Liver (tissue), 3 donors: ENCODE measurements around the gene PSMB8.

Experiments used
- GABPA ChIP-seq, 2 donors: IDR thresholded peaks in 1 of 2; conservative IDR thresholded peaks in 1 of 2; 2 replicates each; pipeline ENCODE4 v1.6.1; 2016; ENCODE audit warnings: antibody characterized with exemption in 2 of 2, mild to moderate bottlenecking in 1 of 2, moderate library complexity in 1 of 2
- JUND ChIP-seq, 2 donors: IDR thresholded peaks; 2 replicates each; pipeline ENCODE4 v1.6.1; 2016; ENCODE audit warnings: antibody characterized with exemption in 2 of 2
- RAD21 ChIP-seq, 2 donors: IDR thresholded peaks; 2 replicates each; pipeline ENCODE4 v1.6.1; 2016; ENCODE audit warnings: antibody characterized with exemption in 2 of 2, mild to moderate bottlenecking in 2 of 2
- SP1 ChIP-seq: IDR thresholded peaks from 2 replicates; pipeline ENCODE4 v1.6.1; 2018; ENCODE audit warnings: antibody characterized with exemption, mild to moderate bottlenecking
- YY1 ChIP-seq: IDR thresholded peaks from 2 replicates; pipeline ENCODE4 v1.6.1; 2016; ENCODE audit warnings: antibody characterized with exemption, mild to moderate bottlenecking
- TF ChIP-seq, protein P1 (sequence below): fragments of 150-350 bp; IDR thresholded peaks from 2 replicates; pipeline ENCODE4 v1.5.1; 2017; ENCODE audit warnings: improper control_type of control experiment, low read depth, low read length; ENCODE audit not compliant: missing input control
- TF ChIP-seq, protein P2 (sequence below): IDR thresholded peaks from 2 replicates; pipeline ENCODE4 v1.6.1; 2016; ENCODE audit warnings: antibody characterized with exemption
- TF ChIP-seq, protein P3 (sequence below): IDR thresholded peaks from 2 replicates; pipeline ENCODE4 v1.6.1; 2016; ENCODE audit warnings: antibody characterized with exemption, mild to moderate bottlenecking
- TF ChIP-seq, protein P4 (sequence below): IDR thresholded peaks from 2 replicates; pipeline ENCODE4 v1.6.1; 2016; ENCODE audit warnings: antibody characterized with exemption
- donor health status: healthy.
- donor health status: healthy.

DNA sequence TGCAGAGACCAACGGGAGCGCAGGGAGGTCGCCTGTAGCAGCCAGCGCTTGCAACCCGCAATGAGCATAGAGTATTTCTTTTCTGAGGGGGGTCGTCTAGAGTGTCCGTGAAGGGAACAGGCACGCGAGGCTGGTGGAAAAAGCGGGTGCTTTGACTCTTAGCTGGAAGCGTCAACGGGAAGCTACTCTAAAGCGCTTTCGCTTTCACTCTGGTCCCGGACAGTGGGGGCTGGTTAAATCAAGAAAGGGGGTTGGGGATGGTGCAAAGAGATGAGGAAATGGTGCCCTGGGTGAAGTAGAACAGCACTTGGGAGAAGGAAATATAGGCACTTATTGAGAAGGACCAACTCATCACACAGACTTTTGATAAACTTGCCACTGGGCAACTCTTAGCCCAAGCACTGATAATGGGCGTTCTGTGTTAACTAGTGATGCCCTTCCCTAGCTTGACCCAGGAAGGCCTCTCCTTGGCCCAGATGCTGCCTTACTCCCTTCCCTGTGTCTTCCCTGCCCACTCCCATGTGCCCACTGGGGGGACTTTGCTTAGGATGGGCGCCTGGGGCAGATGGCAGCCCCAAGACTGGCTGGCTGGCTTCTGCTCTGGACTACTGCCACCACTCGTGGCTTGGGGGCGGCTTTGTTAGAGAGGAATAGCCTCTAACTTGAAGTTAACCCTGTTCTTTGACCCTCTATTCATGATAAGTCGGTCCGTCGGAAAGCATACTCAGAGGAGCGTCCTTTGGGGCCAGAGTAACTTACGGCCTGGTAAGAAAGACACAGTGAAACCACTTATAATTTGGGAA is 10.7 kb upstream of the PSMB8 start:
- TF ChIP-seq, protein P1, sequence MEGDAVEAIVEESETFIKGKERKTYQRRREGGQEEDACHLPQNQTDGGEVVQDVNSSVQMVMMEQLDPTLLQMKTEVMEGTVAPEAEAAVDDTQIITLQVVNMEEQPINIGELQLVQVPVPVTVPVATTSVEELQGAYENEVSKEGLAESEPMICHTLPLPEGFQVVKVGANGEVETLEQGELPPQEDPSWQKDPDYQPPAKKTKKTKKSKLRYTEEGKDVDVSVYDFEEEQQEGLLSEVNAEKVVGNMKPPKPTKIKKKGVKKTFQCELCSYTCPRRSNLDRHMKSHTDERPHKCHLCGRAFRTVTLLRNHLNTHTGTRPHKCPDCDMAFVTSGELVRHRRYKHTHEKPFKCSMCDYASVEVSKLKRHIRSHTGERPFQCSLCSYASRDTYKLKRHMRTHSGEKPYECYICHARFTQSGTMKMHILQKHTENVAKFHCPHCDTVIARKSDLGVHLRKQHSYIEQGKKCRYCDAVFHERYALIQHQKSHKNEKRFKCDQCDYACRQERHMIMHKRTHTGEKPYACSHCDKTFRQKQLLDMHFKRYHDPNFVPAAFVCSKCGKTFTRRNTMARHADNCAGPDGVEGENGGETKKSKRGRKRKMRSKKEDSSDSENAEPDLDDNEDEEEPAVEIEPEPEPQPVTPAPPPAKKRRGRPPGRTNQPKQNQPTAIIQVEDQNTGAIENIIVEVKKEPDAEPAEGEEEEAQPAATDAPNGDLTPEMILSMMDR, result no peak
- no peak for TF ChIP-seq SP1
- no peak for TF ChIP-seq RAD21 (IDR thresholded peaks at IDR 0.05)
- TF ChIP-seq, protein P2, sequence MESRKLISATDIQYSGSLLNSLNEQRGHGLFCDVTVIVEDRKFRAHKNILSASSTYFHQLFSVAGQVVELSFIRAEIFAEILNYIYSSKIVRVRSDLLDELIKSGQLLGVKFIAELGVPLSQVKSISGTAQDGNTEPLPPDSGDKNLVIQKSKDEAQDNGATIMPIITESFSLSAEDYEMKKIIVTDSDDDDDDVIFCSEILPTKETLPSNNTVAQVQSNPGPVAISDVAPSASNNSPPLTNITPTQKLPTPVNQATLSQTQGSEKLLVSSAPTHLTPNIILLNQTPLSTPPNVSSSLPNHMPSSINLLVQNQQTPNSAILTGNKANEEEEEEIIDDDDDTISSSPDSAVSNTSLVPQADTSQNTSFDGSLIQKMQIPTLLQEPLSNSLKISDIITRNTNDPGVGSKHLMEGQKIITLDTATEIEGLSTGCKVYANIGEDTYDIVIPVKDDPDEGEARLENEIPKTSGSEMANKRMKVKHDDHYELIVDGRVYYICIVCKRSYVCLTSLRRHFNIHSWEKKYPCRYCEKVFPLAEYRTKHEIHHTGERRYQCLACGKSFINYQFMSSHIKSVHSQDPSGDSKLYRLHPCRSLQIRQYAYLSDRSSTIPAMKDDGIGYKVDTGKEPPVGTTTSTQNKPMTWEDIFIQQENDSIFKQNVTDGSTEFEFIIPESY, result no peak
- TF ChIP-seq GABPA (IDR thresholded peaks at IDR 0.05 in 1 of 2, conservative IDR thresholded peaks at IDR 0.05 in 1 of 2), result no peak
- TF ChIP-seq, protein P3, sequence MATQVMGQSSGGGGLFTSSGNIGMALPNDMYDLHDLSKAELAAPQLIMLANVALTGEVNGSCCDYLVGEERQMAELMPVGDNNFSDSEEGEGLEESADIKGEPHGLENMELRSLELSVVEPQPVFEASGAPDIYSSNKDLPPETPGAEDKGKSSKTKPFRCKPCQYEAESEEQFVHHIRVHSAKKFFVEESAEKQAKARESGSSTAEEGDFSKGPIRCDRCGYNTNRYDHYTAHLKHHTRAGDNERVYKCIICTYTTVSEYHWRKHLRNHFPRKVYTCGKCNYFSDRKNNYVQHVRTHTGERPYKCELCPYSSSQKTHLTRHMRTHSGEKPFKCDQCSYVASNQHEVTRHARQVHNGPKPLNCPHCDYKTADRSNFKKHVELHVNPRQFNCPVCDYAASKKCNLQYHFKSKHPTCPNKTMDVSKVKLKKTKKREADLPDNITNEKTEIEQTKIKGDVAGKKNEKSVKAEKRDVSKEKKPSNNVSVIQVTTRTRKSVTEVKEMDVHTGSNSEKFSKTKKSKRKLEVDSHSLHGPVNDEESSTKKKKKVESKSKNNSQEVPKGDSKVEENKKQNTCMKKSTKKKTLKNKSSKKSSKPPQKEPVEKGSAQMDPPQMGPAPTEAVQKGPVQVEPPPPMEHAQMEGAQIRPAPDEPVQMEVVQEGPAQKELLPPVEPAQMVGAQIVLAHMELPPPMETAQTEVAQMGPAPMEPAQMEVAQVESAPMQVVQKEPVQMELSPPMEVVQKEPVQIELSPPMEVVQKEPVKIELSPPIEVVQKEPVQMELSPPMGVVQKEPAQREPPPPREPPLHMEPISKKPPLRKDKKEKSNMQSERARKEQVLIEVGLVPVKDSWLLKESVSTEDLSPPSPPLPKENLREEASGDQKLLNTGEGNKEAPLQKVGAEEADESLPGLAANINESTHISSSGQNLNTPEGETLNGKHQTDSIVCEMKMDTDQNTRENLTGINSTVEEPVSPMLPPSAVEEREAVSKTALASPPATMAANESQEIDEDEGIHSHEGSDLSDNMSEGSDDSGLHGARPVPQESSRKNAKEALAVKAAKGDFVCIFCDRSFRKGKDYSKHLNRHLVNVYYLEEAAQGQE, result no peak
- TF ChIP-seq JUND (IDR thresholded peaks at IDR 0.05), result no peak
- TF ChIP-seq, protein P4, sequence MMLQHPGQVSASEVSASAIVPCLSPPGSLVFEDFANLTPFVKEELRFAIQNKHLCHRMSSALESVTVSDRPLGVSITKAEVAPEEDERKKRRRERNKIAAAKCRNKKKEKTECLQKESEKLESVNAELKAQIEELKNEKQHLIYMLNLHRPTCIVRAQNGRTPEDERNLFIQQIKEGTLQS, result no peak
- no peak for TF ChIP-seq YY1
